Erythroblast (primary cell): ENCODE results near the gene SVEP1.
"Not testable (repeated sequence)": the region's sequence is repeated elsewhere in the genome, so short reads cannot be mapped to it uniquely, and the experiment has no call there.

Experiments used
- DNase-seq, 2 experiments: peaks; one replicate each; lab custom pipeline; 2025; lab: John Stamatoyannopoulos, UW
- GATA1 ChIP-seq: IDR thresholded peaks from 2 replicates; pipeline ENCODE4 v1.6.1; 2011; ENCODE audit warnings: low read depth, mild to moderate bottlenecking, control low read depth, low read length, moderate library complexity
- POLR2A ChIP-seq: IDR thresholded peaks from 2 replicates; pipeline ENCODE4 v1.6.1; 2011; ENCODE audit warnings: mild to moderate bottlenecking, low read length

The SVEP1 gene

GRCh38 chr9:110561826-110562225 lies 17.7 kb downstream of the SVEP1 start:
- no peak for DNase-seq
- TF ChIP-seq GATA1 (no peak), POLR2A (no peak)

GRCh38 chr9:110559869-110560268 lies 19.7 kb downstream of the SVEP1 start:
- TF ChIP-seq POLR2A (no peak), GATA1 (no peak)
- no peak for DNase-seq

- no peak for DNase-seq
- TF ChIP-seq POLR2A, result no peak
- TF ChIP-seq GATA1, result no peak
Measured at GRCh38 chr9:110555551-110556331, 23.8 kb downstream of the SVEP1 start.

- TF ChIP-seq POLR2A (no peak), GATA1 (no peak)
Measured at GRCh38 chr9:110546411-110546871, 33.1 kb downstream of the SVEP1 start.

GRCh38 chr9:110545705-110546104 lies 33.8 kb downstream of the SVEP1 start:
- DNase-seq, result no peak
- no peak for TF ChIP-seq POLR2A
- TF ChIP-seq GATA1, result no peak

More at GRCh38 chr9:110546411-110546871, 33.1 kb downstream of the SVEP1 start:
- DNase-seq, result no peak

- DNase-seq, result no peak
- TF ChIP-seq GATA1 (no peak), POLR2A (no peak)
Measured at GRCh38 chr9:110543631-110544051, 35.9 kb downstream of the SVEP1 start.

- TF ChIP-seq POLR2A (no peak), GATA1 (no peak)
- no peak for DNase-seq
Measured at GRCh38 chr9:110541950-110542349, 37.6 kb downstream of the SVEP1 start.

GRCh38 chr9:110538647-110539041 lies 40.9 kb downstream of the SVEP1 start:
- TF ChIP-seq POLR2A (no peak), GATA1 (no peak)
- no peak for DNase-seq

GRCh38 chr9:110537841-110538646 lies 41.5 kb downstream of the SVEP1 start:
- no peak for TF ChIP-seq POLR2A
- TF ChIP-seq GATA1, result no peak
- no peak for DNase-seq

- DNase-seq, result no peak
- TF ChIP-seq POLR2A, result no peak
- no peak for TF ChIP-seq GATA1
Measured at GRCh38 chr9:110536822-110537221, 42.7 kb downstream of the SVEP1 start.

GRCh38 chr9:110534162-110534561 lies 45.4 kb downstream of the SVEP1 start:
- DNase-seq, result not testable (repeated sequence)

- DNase-seq, result no peak
- no peak for TF ChIP-seq POLR2A
Measured at GRCh38 chr9:110532908-110533665, 46.5 kb downstream of the SVEP1 start.

- DNase-seq, result no peak
- TF ChIP-seq POLR2A (no peak), GATA1 (no peak)
Measured at GRCh38 chr9:110531776-110532175, 47.8 kb downstream of the SVEP1 start.

- DNase-seq, result not testable (repeated sequence)
Measured at GRCh38 chr9:110531241-110531640, 48.3 kb downstream of the SVEP1 start.

GRCh38 chr9:110528645-110529044 lies 50.9 kb downstream of the SVEP1 start:
- TF ChIP-seq GATA1 (no peak), POLR2A (no peak)
- no peak for DNase-seq
